HepG2 (cell line): ENCODE measurements around the gene RTN4RL2. TPM values are rescaled to one million over a fixed set of nuclear protein-coding genes. Genes with fewer than 3 reads are reported as not detected.

Experiments used
- ATAC-seq: fragments of 200-7000 bp; cut with Tn5 transposase; 3 replicates; pipeline ENCODE4 v1.9.1; 2020; ENCODE audit warnings: mild to moderate bottlenecking, moderate library complexity
- BruUV-seq: library from RNA; stranded (reverse); fragments of 400-500 nt; replicated peaks from 2 replicates; lab custom pipeline; 2021; lab: Mats Ljungman, UMichigan
- CTCF ChIA-PET: fragments of 300-600 bp; formaldehyde crosslinking; extraction: SDS; loops from one replicate; lab custom pipeline; 2021; ENCODE audit warnings: low total read pairs, inconsistent platforms, low intra/inter-chr PET ratio; lab: Yijun Ruan, JAX
- POLR2A ChIA-PET: fragments of 350-600 bp; sonication (Branson Sonifier 250); formaldehyde crosslinking; loops from one replicate; lab custom pipeline; 2020; ENCODE audit warnings: antibody characterized with exemption, inconsistent platforms; lab: Yijun Ruan, JAX
- DNase-seq: peaks from one replicate; pipeline ENCODE4 v3.0.0-alpha.2; 2015; ENCODE audit warnings: low spot score
- FAIRE-seq: peaks from 3 replicates; lab custom pipeline; 2011; peaks lifted over from hg19 to GRCh38; lab: Jason Lieb, UNC
- H2AFZ ChIP-seq: one replicate; pipeline ENCODE4 v1.6.1; 2011; ENCODE audit warnings: low read length, inconsistent platforms
- H3K27ac ChIP-seq: fragments of 300-600 bp; 3 replicates; pipeline ENCODE4 v1.8.0; 2011; ENCODE audit warnings: mixed run types, mild to moderate bottlenecking, mixed read lengths, low read length, inconsistent platforms; ENCODE audit not compliant: insufficient read depth; ENCODE audit errors: extremely low read length
- H3K27me3 ChIP-seq, 2 experiments: fragments of 200-600 bp in 1 of 2; 2 replicates in 1 of 2; 3 replicates in 1 of 2; pipeline versions ENCODE4 v1.6.0 to v1.8.0; 2011; ENCODE audit warnings: low read length in 2 of 2, mild to moderate bottlenecking in 2 of 2, moderate library complexity in 2 of 2, inconsistent platforms in 1 of 2; ENCODE audit not compliant: insufficient read depth in 2 of 2, control insufficient read depth in 1 of 2
- H3K36me3 ChIP-seq, 2 experiments: fragments of 200-600 bp in 1 of 2; replicated peaks in 1 of 2; 2 replicates in 1 of 2; 3 replicates in 1 of 2; pipeline versions ENCODE4 v1.5.1 to v1.8.0; 2011; ENCODE audit warnings: low read length in 2 of 2, inconsistent platforms in 1 of 2; ENCODE audit not compliant: insufficient read depth in 2 of 2, control insufficient read depth in 1 of 2
- H3K4me1 ChIP-seq: 2 replicates; pipeline ENCODE4 v1.5.1; 2012; ENCODE audit warnings: low read length, inconsistent platforms; ENCODE audit not compliant: insufficient read depth
- H3K4me2 ChIP-seq: 2 replicates; pipeline ENCODE4 v1.6.0; 2011; ENCODE audit warnings: low read depth, low read length, inconsistent platforms
- H3K4me3 ChIP-seq, 3 experiments: fragments of 200-600 bp in 1 of 3; sonication (generic), shearing (Covaris generic) in 1 of 3; replicated peaks in 1 of 3; 2 replicates each; pipeline ENCODE4 v1.5.1; 2011 to 2016; ENCODE audit warnings: low read length in 3 of 3, inconsistent platforms in 2 of 3, low read depth in 2 of 3, mild to moderate bottlenecking in 2 of 3, control low read depth in 1 of 3, mixed read lengths in 1 of 3; ENCODE audit not compliant: insufficient read depth in 1 of 3
- H3K79me2 ChIP-seq: one replicate; pipeline ENCODE4 v1.6.1; 2011; ENCODE audit warnings: low read length, inconsistent platforms; ENCODE audit not compliant: insufficient read depth
- H3K9ac ChIP-seq: 2 replicates; pipeline ENCODE4 v1.6.0; 2011; ENCODE audit warnings: mild to moderate bottlenecking, low read depth, low read length, inconsistent platforms; ENCODE audit not compliant: insufficient read depth
- H3K9me3 ChIP-seq: 2 replicates; pipeline ENCODE4 v1.5.1; 2012; ENCODE audit warnings: mild to moderate bottlenecking, low read length
- H4K20me1 ChIP-seq: 2 replicates; pipeline ENCODE4 v1.6.0; 2011; ENCODE audit warnings: inconsistent platforms, mild to moderate bottlenecking, low read length, moderate library complexity; ENCODE audit not compliant: insufficient read depth
- KLF11 ChIP-seq: IDR thresholded peaks from 2 replicates; pipeline ENCODE4 v1.6.1; 2016; ENCODE audit warnings: missing compliant biosample characterization
- MBD4 ChIP-seq: IDR thresholded peaks from 2 replicates; pipeline ENCODE4 v1.6.1; 2012; ENCODE audit warnings: low read length, inconsistent platforms, borderline replicate concordance
- RELA ChIP-seq: sonication (generic); formaldehyde crosslinking; IDR thresholded peaks from 2 replicates; pipeline ENCODE4 v1.4.0; 2020; ENCODE audit warnings: missing genetic modification reagents
- ZBTB21 ChIP-seq: sonication (generic); formaldehyde crosslinking; IDR thresholded peaks from 2 replicates; pipeline ENCODE4 v1.4.0; 2020; ENCODE audit warnings: missing genetic modification reagents
- ZNF121 ChIP-seq: sonication (generic); formaldehyde crosslinking; IDR thresholded peaks from 2 replicates; pipeline ENCODE4 v1.5.0; 2020; ENCODE audit warnings: mild to moderate bottlenecking, missing genetic modification reagents
- ZNF430 ChIP-seq: sonication (generic); formaldehyde crosslinking; IDR thresholded peaks from 2 replicates; pipeline ENCODE4 v1.9.0; 2021; ENCODE audit warnings: mild to moderate bottlenecking, missing genetic modification reagents
- ZNF547 ChIP-seq: sonication (generic); formaldehyde crosslinking; IDR thresholded peaks from 2 replicates; pipeline ENCODE4 v1.5.1; 2020; ENCODE audit warnings: mild to moderate bottlenecking, missing genetic modification reagents
- ZNF563 ChIP-seq: sonication (generic); formaldehyde crosslinking; IDR thresholded peaks from 2 replicates; pipeline ENCODE4 v1.8.0; 2022; ENCODE audit warnings: mild to moderate bottlenecking, moderate library complexity, missing genetic modification reagents
- ZNF567 ChIP-seq: sonication (generic); formaldehyde crosslinking; IDR thresholded peaks from 2 replicates; pipeline ENCODE4 v1.8.1; 2023; ENCODE audit warnings: mild to moderate bottlenecking, missing genetic modification reagents, borderline replicate concordance
- ZNF577 ChIP-seq: sonication (generic); formaldehyde crosslinking; IDR thresholded peaks from 2 replicates; pipeline ENCODE4 v1.4.0; 2020; ENCODE audit warnings: mild to moderate bottlenecking, low read depth, missing genetic modification reagents, borderline replicate concordance
- ZNF768 ChIP-seq: sonication (generic); formaldehyde crosslinking; IDR thresholded peaks from 2 replicates; pipeline ENCODE4 v1.4.0; 2020; ENCODE audit warnings: missing genetic modification reagents
- WGBS: methylation state at CpG from one replicate; pipeline ENCODE4 v1.1.6; 2017; ENCODE audit warnings: low lambda C conversion rate; 5-methylcytosine and 5-hydroxymethylcytosine counted together
- in situ Hi-C: cut with HindIII; loops from 2 replicates; pipeline ENCODE4 v1.10.0; 2017; ENCODE audit warnings: low pct_unique_long_range_greater_than_20kb; ENCODE audit not compliant: extremely low pct_ligation_motif_present
- intact Hi-C: fragments of 100-400 bp; cut with micrococcal nuclease; formaldehyde crosslinking; loops from one replicate; pipeline ENCODE4 v1.10.0; 2022; ENCODE audit not compliant: unreplicated experiment
- polyA plus RNA-seq, 8 experiments: library from polyadenylated mRNA; depleted of rRNA in 3 of 8; stranded (reverse) in 7 of 8; unstranded in 1 of 8; fragments of >200 nt; fragmentation: Illumina TruSeq in 4 of 8; extraction: Trizol in 4 of 8; gene quantifications; 2 replicates each; pipeline versions ENCODE4 v1.2.1 to v1.2.3, GENCODE V29; 2011 to 2016; ENCODE audit warnings: low read depth in 4 of 8, missing spikeins in 1 of 8, mixed read lengths in 1 of 8; ENCODE audit not compliant: insufficient read depth in 1 of 8
- total RNA-seq, 5 experiments: library from RNA; depleted of rRNA; stranded (reverse); fragments of >200 nt; fragmentation: Illumina TruSeq; extraction: Trizol; gene quantifications; 2 replicates each; pipeline ENCODE4 v1.2.3, GENCODE V29; 2016; ENCODE audit warnings: low read depth in 1 of 5

The RTN4RL2 gene
- total and polyA plus RNA-seq, 2 of the 13 experiments (the other 11 are each of a cell fraction or from before 2014, with no cell fraction given): 1.3 to 4.3 TPM

GRCh38 chr11:57422669-57423068, 37.7 kb upstream of the RTN4RL2 start:
- FAIRE-seq (no peak), ATAC-seq (no peak), DNase-seq (no peak)
- Histone ChIP-seq H3K4me1 (peaks cover 39% of the 10 kb centered on the region), H3K4me2 (no peak overlapping the region), H3K4me3 (no peak overlapping the region), H3K9ac (no peak overlapping the region), H3K79me2 (no peaks in the 10 kb centered on the region), H3K27me3 (peaks cover 0 to 2% of the 10 kb centered on the region in 2 experiments; a peak in 1 of 5 replicates), H4K20me1 (no peaks in the 10 kb centered on the region), H3K9me3 (no peaks in the 10 kb centered on the region), H3K27ac (no peak overlapping the region), H3K36me3 (no peaks in the 10 kb centered on the region), H2AFZ (no peak overlapping the region)
- CTCF ChIA-PET: no interaction called here
- TF ChIP-seq ZNF563 (CRISPR knock-in tag) (no peak), RELA (no peak), ZNF577 (CRISPR knock-in tag) (no peak), ZBTB21 (no peak), ZNF430 (CRISPR knock-in tag) (no peak), KLF11 (CRISPR knock-in tag) (no peak), ZNF121 (CRISPR knock-in tag) (no peak), MBD4 (no peak)
- POLR2A ChIA-PET: no interaction called here
- no TSS peak for BruUV-seq
- in situ Hi-C loops (no loop called here), intact Hi-C loops (no loop called here)
- 1% methylated on average over 4 of the region's 4 CpGs for WGBS

GRCh38 chr11:57424137-57424791, 36.1 kb upstream of the RTN4RL2 start:
- no peak overlapping the region for H3K27ac ChIP-seq
- TF ChIP-seq ZNF567: no peak
- peak; percentile 11; the same call in 1 of the 2 replicates for TF ChIP-seq ZNF547 (CRISPR knock-in tag)
- TF ChIP-seq ZNF768 (CRISPR knock-in tag): peak; percentile 19; the same call in 1 of the 2 replicates
- H4K20me1 ChIP-seq: no peaks in the 10 kb centered on the region
- DNase-seq (no peak), FAIRE-seq (no peak), ATAC-seq (no peak)
- no peaks in the 10 kb centered on the region for H3K79me2 ChIP-seq
- no peak overlapping the region for H3K9ac ChIP-seq
- POLR2A ChIA-PET: no interaction called here
- peaks cover 39% of the 10 kb centered on the region for H3K4me1 ChIP-seq
- H3K36me3 ChIP-seq: no peaks in the 10 kb centered on the region
- WGBS: 65% methylated on average over 6 of the region's 9 CpGs
- intact Hi-C loops (no loop called here), in situ Hi-C loops (no loop called here)
- peaks cover 2% of the 10 kb centered on the region in 2 experiments; a peak in 2 of 5 replicates for H3K27me3 ChIP-seq
- no peak overlapping the region for H2AFZ ChIP-seq
- CTCF ChIA-PET: no interaction called here
- BruUV-seq: no TSS peak
- no peaks in the 10 kb centered on the region for H3K9me3 ChIP-seq
- peak overlapping the region; percentile 24; the same call in 1 of the 2 replicates for H3K4me2 ChIP-seq
- 0 out of 6 replicates have a peak overlapping the region, but pooled peaks of 1 of the 3 experiments have one; percentile 12 for H3K4me3 ChIP-seq
